GM21786 (cell line): Measurements from ENCODE around the gene MYMX.
"Not testable (repeated sequence)": the region's sequence is repeated elsewhere in the genome, so short reads cannot be mapped to it uniquely, and the experiment has no call there.

ENCODE experiments used
- ATAC-seq: cut with Tn5 transposase; IDR thresholded peaks from one replicate; pipeline ENCODE4 v1.9.1; 2021; ENCODE audit not compliant: unreplicated experiment

Gene MYMX

GRCh38 chr6:44216677-44217331 lies at the start of gene MYMX:
Gene MYMX, plus strand, starts transcription at chr6:44216926. Its CDS starts 546 bp downstream, at chr6:44217472.
- no peak for ATAC-seq

- no peak for ATAC-seq
These were observed 49.2 kb upstream of the MYMX start for GRCh38 chr6:44167567-44167966.

DNA sequence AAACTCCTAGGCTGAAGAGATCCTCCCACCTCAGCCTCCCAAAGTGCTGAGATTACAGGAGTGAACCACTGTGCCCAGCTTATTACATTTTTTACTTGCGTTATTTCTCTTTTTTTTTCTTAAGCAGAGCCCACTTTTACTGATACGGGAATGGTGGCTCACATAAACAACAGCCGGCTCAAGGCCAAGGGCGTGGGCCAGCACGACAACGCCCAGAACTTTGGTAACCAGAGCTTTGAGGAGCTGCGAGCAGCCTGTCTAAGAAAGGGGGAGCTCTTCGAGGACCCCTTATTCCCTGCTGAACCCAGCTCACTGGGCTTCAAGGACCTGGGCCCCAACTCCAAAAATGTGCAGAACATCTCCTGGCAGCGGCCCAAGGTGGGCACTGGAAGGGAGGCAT lies 47.6 kb upstream of the MYMX start:
- no peak for ATAC-seq

- no peak for ATAC-seq
These were observed 46.7 kb upstream of the MYMX start for GRCh38 chr6:44169886-44170570.

DNA sequence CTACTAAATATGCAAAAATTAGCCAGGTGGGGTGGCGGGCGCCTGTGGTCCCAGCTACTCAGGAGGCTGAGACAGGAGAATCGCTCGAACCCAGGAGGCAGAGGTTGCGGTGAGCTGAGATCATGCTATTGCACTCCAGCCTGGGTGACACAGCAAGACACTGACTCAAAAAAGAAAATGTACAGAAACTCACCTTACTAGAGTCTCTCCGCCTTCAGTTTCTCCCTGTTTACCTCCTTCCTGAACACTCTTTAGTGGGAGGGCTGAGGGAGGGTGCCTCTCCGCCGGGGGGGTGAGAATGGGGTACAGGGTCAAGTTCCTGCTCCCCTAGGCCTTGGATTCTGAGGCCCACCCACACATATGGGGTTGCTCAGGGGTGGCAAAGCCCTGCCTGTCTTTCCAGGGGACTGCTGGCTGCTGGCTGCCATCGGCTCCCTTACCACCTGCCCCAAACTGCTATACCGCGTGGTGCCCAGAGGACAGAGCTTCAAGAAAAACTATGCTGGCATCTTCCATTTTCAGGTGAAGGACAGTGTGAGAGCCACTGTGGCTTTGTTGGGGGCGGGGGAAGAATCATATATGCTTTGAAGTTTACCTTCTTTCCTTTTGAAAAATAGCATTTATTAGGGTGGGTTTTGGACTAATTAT lies 44.7 kb upstream of the MYMX start:
- ATAC-seq: no peak

DNA sequence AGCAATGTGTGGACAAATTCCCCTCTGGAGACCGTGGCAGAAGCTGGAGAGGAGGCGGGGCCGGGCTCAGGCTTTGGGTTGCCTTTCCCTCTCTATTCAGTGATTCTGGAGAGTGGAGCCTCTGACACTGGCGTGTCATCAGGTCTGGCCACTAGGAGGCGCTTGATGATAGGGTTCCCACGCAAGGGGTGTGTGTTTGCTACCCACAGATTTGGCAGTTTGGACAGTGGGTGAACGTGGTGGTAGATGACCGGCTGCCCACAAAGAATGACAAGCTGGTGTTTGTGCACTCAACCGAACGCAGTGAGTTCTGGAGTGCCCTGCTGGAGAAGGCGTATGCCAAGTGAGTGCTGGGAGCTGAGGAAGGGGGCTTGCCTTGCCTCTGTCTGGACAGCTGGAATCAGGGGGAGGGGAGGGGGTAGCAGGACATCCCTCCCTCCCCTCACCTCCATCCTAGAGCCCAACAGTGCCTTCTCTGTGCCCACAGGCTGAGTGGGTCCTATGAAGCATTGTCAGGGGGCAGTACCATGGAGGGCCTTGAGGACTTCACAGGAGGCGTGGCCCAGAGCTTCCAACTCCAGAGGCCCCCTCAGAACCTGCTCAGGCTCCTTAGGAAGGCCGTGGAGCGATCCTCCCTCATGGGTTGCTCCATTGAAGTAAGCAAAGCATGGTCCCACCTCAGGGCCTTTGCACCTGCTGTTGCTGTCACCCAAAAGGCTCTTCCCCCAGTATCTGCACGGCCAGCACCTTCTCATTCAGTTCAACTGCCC lies 43.8 kb upstream of the MYMX start:
- peak; percentile 50 for ATAC-seq

DNA sequence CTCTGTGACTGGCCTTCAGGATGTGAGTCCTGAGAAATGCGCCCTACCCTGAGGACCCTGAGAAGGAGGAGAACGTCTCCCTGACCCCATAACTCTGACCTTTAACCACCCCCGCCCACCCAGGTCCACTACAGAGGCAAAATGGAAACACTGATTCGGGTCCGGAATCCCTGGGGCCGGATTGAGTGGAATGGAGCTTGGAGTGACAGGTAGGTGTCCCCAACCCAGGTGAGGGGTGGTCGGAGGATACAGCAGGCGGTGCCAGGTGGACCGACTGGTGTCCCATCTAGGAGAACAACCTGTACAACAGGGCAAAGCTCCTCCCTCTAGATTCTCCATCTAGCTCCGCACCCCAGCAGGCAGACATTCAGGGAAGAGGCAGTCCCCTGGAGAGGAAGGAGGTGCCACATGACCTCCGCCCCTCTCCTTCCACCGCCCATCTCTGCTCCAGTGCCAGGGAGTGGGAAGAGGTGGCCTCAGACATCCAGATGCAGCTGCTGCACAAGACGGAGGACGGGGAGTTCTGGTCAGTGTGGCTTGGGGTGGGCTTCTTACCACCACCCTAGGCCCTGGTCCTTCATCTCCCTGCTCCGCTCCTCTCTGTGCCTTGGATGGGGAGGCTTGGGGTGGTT lies 40.5 kb upstream of the MYMX start:
- no peak for ATAC-seq

GRCh38 chr6:44176762-44177509 lies 39.8 kb upstream of the MYMX start:
- ATAC-seq: peak; percentile 65

DNA sequence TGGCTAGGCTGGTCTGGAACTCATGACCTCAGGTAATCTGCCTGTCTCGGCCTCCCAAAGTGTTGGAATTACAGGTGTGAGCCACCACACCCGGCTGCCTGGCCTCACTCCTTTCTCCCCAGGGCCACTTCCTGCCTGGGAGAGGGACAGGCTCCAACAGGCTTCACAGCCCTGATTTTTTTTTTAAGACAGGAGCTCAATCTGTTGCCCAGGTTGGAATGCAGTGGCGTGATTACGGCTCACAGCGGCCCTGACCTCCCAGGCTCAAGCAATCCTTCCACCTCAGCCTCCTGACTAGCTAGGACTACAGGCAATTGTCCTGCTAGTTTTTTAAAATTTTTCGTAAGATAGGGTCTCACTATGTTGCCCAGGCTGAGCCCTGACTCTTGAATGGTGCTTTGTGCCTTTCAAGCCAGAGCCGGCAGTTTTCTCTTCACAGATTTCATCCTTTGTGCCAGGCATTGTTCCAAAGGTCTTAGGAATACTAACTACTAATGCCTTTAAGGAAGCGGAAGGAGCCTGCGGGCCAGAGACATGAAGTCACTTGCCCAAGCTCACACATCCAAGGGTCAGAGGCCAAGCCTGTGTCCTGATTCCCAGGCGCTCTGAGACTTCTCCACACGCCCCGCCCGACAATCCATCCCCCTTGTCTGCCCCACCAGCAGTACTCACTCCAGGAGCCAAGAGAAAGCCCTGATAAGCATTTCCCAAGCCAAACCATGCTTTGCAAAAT lies 38.9 kb upstream of the MYMX start:
- no peak for ATAC-seq

- ATAC-seq: no peak
These were observed 38.2 kb upstream of the MYMX start for GRCh38 chr6:44178424-44179071.

DNA sequence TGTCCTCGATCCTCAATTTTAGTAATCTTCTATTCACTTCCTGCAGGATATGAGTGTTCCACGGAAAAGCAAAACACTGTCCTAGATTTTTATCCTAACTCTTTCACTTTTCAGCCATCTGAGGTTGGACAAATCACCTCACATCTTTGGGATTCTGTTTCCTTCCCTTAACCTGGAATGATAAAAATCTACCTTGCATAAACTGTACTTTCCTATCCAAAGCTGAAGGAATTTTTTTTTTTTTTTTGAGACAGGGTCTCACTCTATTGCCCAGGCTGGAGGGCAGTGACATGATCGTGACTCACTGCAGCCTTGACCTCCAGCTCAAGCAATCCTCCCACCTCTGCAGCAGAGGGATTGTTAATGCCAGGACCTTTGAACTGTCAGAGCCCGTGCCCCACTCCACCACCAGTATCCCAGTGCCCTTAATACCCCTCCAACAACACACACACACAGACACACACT lies 37.6 kb upstream of the MYMX start:
- no peak for ATAC-seq

GRCh38 chr6:44179648-44180047 lies 37.1 kb upstream of the MYMX start:
- no peak for ATAC-seq

DNA sequence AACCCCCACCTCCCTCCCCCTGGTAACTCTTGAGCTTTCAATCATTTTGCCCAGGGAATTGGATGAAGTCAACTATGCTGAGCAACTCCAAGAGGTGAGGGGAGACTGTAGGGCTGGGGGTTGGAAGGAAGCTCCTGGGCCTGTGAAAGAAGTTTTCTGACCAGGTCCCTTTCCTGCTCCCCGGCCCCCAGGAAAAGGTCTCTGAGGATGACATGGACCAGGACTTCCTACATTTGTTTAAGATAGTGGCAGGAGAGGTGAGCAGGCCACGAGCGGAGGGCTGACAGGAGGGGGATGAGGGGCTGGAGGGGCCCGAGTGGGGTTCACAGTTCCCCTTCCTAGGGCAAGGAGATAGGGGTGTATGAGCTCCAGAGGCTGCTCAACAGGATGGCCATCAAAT lies 36.3 kb upstream of the MYMX start:
- no peak for ATAC-seq

GRCh38 chr6:44180886-44181285 lies 35.8 kb upstream of the MYMX start:
- ATAC-seq: no peak

DNA sequence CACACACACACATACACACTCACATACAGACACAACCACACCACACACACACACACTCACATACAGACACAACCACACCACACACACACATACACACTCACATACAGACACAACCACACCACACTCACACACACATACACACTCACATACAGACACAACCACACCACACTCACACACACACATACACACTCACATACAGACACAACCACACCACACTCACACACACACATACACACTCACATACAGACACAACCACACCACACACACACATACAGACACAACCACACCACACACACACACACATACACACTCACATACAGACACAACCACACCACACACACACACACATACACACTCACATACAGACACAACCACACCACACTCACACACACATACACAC lies 34.9 kb upstream of the MYMX start:
- ATAC-seq: not testable (repeated sequence)

- ATAC-seq: no peak
These were observed 33.8 kb upstream of the MYMX start for GRCh38 chr6:44182911-44183390.

DNA sequence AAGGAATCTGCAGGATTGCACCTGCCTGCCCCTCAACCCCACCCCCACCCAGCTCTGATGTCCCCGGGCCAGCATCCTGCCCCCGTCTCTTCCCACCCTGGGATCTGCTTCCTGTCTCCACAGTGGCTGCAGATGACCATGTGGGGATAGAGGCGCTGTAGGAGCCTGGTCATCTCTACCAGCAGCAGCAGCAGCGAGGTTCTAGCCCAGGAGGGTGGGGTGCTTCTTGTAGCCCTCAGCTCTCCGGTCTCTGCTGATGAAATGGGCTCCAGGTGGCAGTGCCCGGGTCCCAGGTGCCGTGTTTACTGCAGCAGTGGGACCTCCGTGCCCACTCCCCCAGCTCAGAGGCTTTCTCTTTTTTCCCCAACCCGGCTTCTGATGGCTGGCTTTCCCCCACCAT lies 32.9 kb upstream of the MYMX start:
- no peak for ATAC-seq

GRCh38 chr6:44185356-44185755 lies 31.4 kb upstream of the MYMX start:
- ATAC-seq: not testable (repeated sequence)
